CD4-positive, alpha-beta T cell treated with Interleukin-21 for 1 hour (primary cell): ENCODE results near the gene KASH5.

Experiments used
- DNase-seq: peaks from one replicate; pipeline ENCODE4 v3.0.0-alpha.2; 2020

KASH5 gene

GRCh38 chr19:49387936-49388372 is at the start of gene KASH5:
KASH5 (plus strand) TSS chr19:49388249; CDS start chr19:49390884, 2,635 bp downstream.
- DNase-seq, result peak; percentile 92

- DNase-seq, result peak; percentile 13
These were observed 49.3 kb upstream of the KASH5 start for GRCh38 chr19:49338691-49339300.

GRCh38 chr19:49339301-49340068 is 48.6 kb upstream of the KASH5 start:
- DNase-seq, result no peak

GRCh38 chr19:49340069-49340864 is 47.8 kb upstream of the KASH5 start:
- peak; percentile 27 for DNase-seq

GRCh38 chr19:49340865-49341718 is 47.0 kb upstream of the KASH5 start:
- no peak for DNase-seq

- no peak for DNase-seq
These were observed 45.7 kb upstream of the KASH5 start for GRCh38 chr19:49342291-49342721.

GRCh38 chr19:49343123-49343522 is 44.9 kb upstream of the KASH5 start:
- DNase-seq, result no peak

- DNase-seq, result no peak
These were observed 43.3 kb upstream of the KASH5 start for GRCh38 chr19:49344505-49345423.

- no peak for DNase-seq
These were observed 40.9 kb upstream of the KASH5 start for GRCh38 chr19:49347191-49347590.

GRCh38 chr19:49347835-49348234 is 40.2 kb upstream of the KASH5 start:
- peak; percentile 29 for DNase-seq

- no peak for DNase-seq
These were observed 39.5 kb upstream of the KASH5 start for GRCh38 chr19:49348305-49349189.

GRCh38 chr19:49349567-49349966 is 38.5 kb upstream of the KASH5 start:
- no peak for DNase-seq

GRCh38 chr19:49355909-49356353 is 32.1 kb upstream of the KASH5 start:
- DNase-seq, result no peak

- DNase-seq, result no peak
These were observed 31.7 kb upstream of the KASH5 start for GRCh38 chr19:49356382-49356781.

GRCh38 chr19:49357186-49357585 is 30.9 kb upstream of the KASH5 start:
- no peak for DNase-seq

GRCh38 chr19:49359851-49360820 is 27.9 kb upstream of the KASH5 start:
- no peak for DNase-seq

- DNase-seq, result peak; percentile 15
These were observed 26.5 kb upstream of the KASH5 start for GRCh38 chr19:49361438-49362047.
